Body of pancreas (tissue), 4 donors: ENCODE measurements around the gene KTI12. TPM values are rescaled to one million over a fixed set of nuclear protein-coding genes. Genes with fewer than 3 reads are reported as not detected.
A peak's percentile ranks its signal among the peaks of the same experiment; 100 is the strongest.

Experiments
- ATAC-seq: fragments of 150-250 bp; one replicate; pipeline ENCODE4 v1.9.1; 2016
- DNase-seq, 4 donors: peaks; one replicate each; pipeline ENCODE4 v3.0.0-alpha.2; 2019
- H3K27ac ChIP-seq, 4 donors: fragments of 200-600 bp; sonication (generic); 1 replicate in 3 of 4; 2 replicates in 1 of 4; pipeline versions ENCODE4 v1.5.1 to v1.6.1; 2016 to 2019; ENCODE audit warnings: mild to moderate bottlenecking in 1 of 4, mixed read lengths in 1 of 4, moderate library complexity in 1 of 4
- H3K27me3 ChIP-seq, 2 donors: fragments of 200-600 bp; sonication (generic); one replicate each; pipeline ENCODE4 v1.6.0; 2016; ENCODE audit warnings: mild to moderate bottlenecking in 1 of 2
- H3K36me3 ChIP-seq, 2 donors: fragments of 200-600 bp; sonication (generic); replicated peaks in 1 of 2; 2 replicates each; pipeline ENCODE4 v1.5.1; 2016; ENCODE audit warnings: low read depth in 2 of 2; ENCODE audit not compliant: insufficient read depth in 1 of 2
- H3K4me1 ChIP-seq: fragments of 200-600 bp; sonication (generic); one replicate; pipeline ENCODE4 v1.6.0; 2016
- H3K4me3 ChIP-seq, 2 donors: fragments of 200-600 bp; sonication (generic); 1 replicate in 1 of 2; 2 replicates in 1 of 2; pipeline ENCODE4 v1.5.1; 2016 to 2019
- H3K9me3 ChIP-seq, 3 donors: fragments of 200-600 bp; sonication (generic); 1 replicate in 2 of 3; 2 replicates in 1 of 3; pipeline ENCODE4 v1.5.1; 2016
- CTCF ChIP-seq, 7 experiments: fragments of 450-650 bp in 4 of 7; fragments of 200-600 bp in 3 of 7; sonication (generic) in 3 of 7; IDR thresholded peaks; one replicate each; pipeline ENCODE4 v1.5.1; 2016 to 2019; ENCODE audit warnings: antibody characterized with exemption in 7 of 7
- POLR2A ChIP-seq, 3 donors: fragments of 450-650 bp; IDR thresholded peaks; one replicate each; pipeline ENCODE4 v1.6.1; 2016; ENCODE audit warnings: antibody characterized with exemption in 3 of 3, mild to moderate bottlenecking in 2 of 3
- WGBS, 2 donors: methylation state at CpG; one replicate each; pipeline ENCODE4 v1.1.5; 2017; 5-methylcytosine and 5-hydroxymethylcytosine counted together
- intact Hi-C: fragments of 100-400 bp; cut with DNase I; formaldehyde crosslinking; loops from one replicate; pipeline ENCODE4 v1.15.1; 2023
- total RNA-seq, 2 donors: library from RNA; depleted of rRNA; stranded (reverse); fragments of >200 nt; gene quantifications; one replicate each; pipeline ENCODE4 v1.1.0, GENCODE V29; 2016

Gene KTI12
- total RNA-seq, 2 donors from 2014 or later = 7.6 to 8.8 TPM

- Histone ChIP-seq H3K27me3 (no peaks in the 10 kb centered on the region), H3K4me3 (no peak overlapping the region), H3K27ac (no peak overlapping the region), H3K9me3 (no peaks in the 10 kb centered on the region), H3K36me3 (no peaks in the 10 kb centered on the region), H3K4me1 (no peaks in the 10 kb centered on the region)
- ATAC-seq (no peak), DNase-seq (no peak)
- 90 to 92% methylated on average over 2 of the region's 2 CpGs for WGBS, 2 donors
- intact Hi-C loops = no loop called here
- TF ChIP-seq POLR2A (IDR thresholded peaks at IDR 0.05) = no peak
- TF ChIP-seq CTCF (IDR thresholded peaks at IDR 0.05) = no peak
Observed at GRCh38 chr1:52045236-52045635, 11.6 kb upstream of the KTI12 start.

GRCh38 chr1:52041551-52042185 is 8.1 kb upstream of the KTI12 start:
- ATAC-seq (no peak), DNase-seq (no peak)
- 91 to 94% methylated on average over 4 of the region's 4 CpGs for WGBS, 2 donors

GRCh38 chr1:52037909-52038308 is 4.3 kb upstream of the KTI12 start:
- TF ChIP-seq POLR2A (IDR thresholded peaks at IDR 0.05) (no peak), CTCF (IDR thresholded peaks at IDR 0.05) (no peak)
- Histone ChIP-seq H3K4me3 (no peak overlapping the region), H3K27me3 (no peaks in the 10 kb centered on the region), H3K4me1 (peaks cover 19% of the 10 kb centered on the region), H3K9me3 (no peaks in the 10 kb centered on the region), H3K27ac (peak overlapping the region in 3 of 4 donors; percentile 9 to 19 (median 14)), H3K36me3 (no peaks in the 10 kb centered on the region)
- WGBS, 2 donors = 50 to 54% methylated on average over 1 of the region's 1 CpG
- intact Hi-C loops = no loop called here
- ATAC-seq (no peak), DNase-seq (no peak)

More at GRCh38 chr1:52041551-52042185, 8.1 kb upstream of the KTI12 start:
- Histone ChIP-seq H3K4me3 (no peak overlapping the region), H3K27ac (no peak overlapping the region), H3K36me3 (no peaks in the 10 kb centered on the region), H3K4me1 (peaks cover 13% of the 10 kb centered on the region), H3K27me3 (no peaks in the 10 kb centered on the region), H3K9me3 (no peaks in the 10 kb centered on the region)
- intact Hi-C loops = no loop called here
- TF ChIP-seq CTCF (IDR thresholded peaks at IDR 0.05) = no peak

- Histone ChIP-seq H3K4me1 (peaks cover 23% of the 10 kb centered on the region), H3K9me3 (no peaks in the 10 kb centered on the region), H3K4me3 (no peak overlapping the region), H3K27ac (peak overlapping the region in 3 of 4 donors; percentile 14 to 26 (median 19)), H3K27me3 (no peaks in the 10 kb centered on the region), H3K36me3 (no peaks in the 10 kb centered on the region)
- intact Hi-C loops = no loop called here
- TF ChIP-seq POLR2A (IDR thresholded peaks at IDR 0.05) = no peak
- WGBS, 2 donors = 73 to 77% methylated on average over 5 of the region's 5 CpGs
- peak; percentile 18 to 71 (median 53) for DNase-seq
- ATAC-seq = peak; percentile 45
Observed at GRCh38 chr1:52037402-52037814, 3.8 kb upstream of the KTI12 start.

- Histone ChIP-seq H3K4me3 (no peak overlapping the region), H3K27me3 (no peaks in the 10 kb centered on the region), H3K4me1 (peaks cover 57% of the 10 kb centered on the region), H3K9me3 (no peaks in the 10 kb centered on the region), H3K27ac (peak overlapping the region; percentile 73 to 94 (median 88)), H3K36me3 (no peaks in the 10 kb centered on the region)
- intact Hi-C loops = no loop called here
- no peak for DNase-seq
- TF ChIP-seq CTCF (IDR thresholded peaks at IDR 0.05) (no peak), POLR2A (IDR thresholded peaks at IDR 0.05) (no peak)
- no peak for ATAC-seq
- WGBS, 2 donors = 83 to 85% methylated on average over 2 of the region's 2 CpGs
Observed at GRCh38 chr1:52034050-52034384, 407 bp upstream of the KTI12 start.
